Measurements from ENCODE around the gene ZNF524.

DNA sequence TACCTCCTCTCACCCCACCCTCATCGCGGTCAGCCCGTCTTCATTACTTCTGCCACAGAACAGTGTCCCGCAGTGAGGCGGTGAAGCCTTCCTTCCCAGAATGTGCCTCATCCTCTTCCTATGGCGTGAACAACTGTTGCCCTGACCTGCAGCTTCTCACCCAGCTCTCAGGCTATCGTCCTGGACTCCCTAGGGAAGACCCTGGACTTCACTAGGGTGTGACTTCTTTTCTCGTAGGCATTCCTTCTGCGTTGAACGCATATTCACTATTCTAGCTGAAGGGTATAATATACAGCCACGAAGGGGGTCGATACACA lies 6.3 kb downstream of the ZNF524 start:
- TF ChIP-seq RCOR1 (IDR thresholded peaks at IDR 0.05; ENCODE audit: low read length) = no peak
- TF ChIP-seq RXRA (IDR thresholded peaks at IDR 0.05; ENCODE audit: borderline replicate concordance, low read depth) = no peak
